Stimulated activated CD4-positive, alpha-beta T cell treated with anti-CD3 and anti-CD28 coated beads, Interleukin-4, amount 100 ng/mL, for 24 hours (primary cell): ENCODE measurements around the gene GNB1.
"Not testable (repeated sequence)": the region's sequence is repeated elsewhere in the genome, so short reads cannot be mapped to it uniquely, and the experiment has no call there.

Experiments
- DNase-seq: peaks from one replicate; pipeline ENCODE4 v3.0.0-alpha.2; 2020

The GNB1 gene

GRCh38 chr1:1758692-1759455 lies 132.0 kb downstream of the GNB1 start:
- DNase-seq, result no peak

GRCh38 chr1:1758059-1758621 lies 132.7 kb downstream of the GNB1 start:
- no peak for DNase-seq

GRCh38 chr1:1757422-1758058 lies 133.3 kb downstream of the GNB1 start:
- DNase-seq, result no peak

GRCh38 chr1:1756661-1757421 lies 134.0 kb downstream of the GNB1 start:
- DNase-seq, result no peak

- no peak for DNase-seq
These were observed 135.0 kb downstream of the GNB1 start for GRCh38 chr1:1755852-1756251.

GRCh38 chr1:1755426-1755825 lies 135.5 kb downstream of the GNB1 start:
- DNase-seq, result no peak

- no peak for DNase-seq
These were observed 136.7 kb downstream of the GNB1 start for GRCh38 chr1:1754051-1754815.

GRCh38 chr1:1753607-1754005 lies 137.3 kb downstream of the GNB1 start:
- DNase-seq, result no peak

GRCh38 chr1:1752636-1753606 lies 138.0 kb downstream of the GNB1 start:
- DNase-seq, result no peak

GRCh38 chr1:1752190-1752589 lies 138.7 kb downstream of the GNB1 start:
- DNase-seq, result no peak

GRCh38 chr1:1749941-1750340 lies 140.9 kb downstream of the GNB1 start:
- not testable (repeated sequence) for DNase-seq

- DNase-seq, result no peak
These were observed 142.1 kb downstream of the GNB1 start for GRCh38 chr1:1748686-1749321.

GRCh38 chr1:1746566-1746909 lies 144.3 kb downstream of the GNB1 start:
- DNase-seq, result not testable (repeated sequence)

- DNase-seq, result peak; percentile 96
These were observed 145.0 kb downstream of the GNB1 start for GRCh38 chr1:1745651-1746565.

- DNase-seq, result not testable (repeated sequence)
These were observed 148.4 kb downstream of the GNB1 start for GRCh38 chr1:1742529-1742928.

- not testable (repeated sequence) for DNase-seq
These were observed 149.9 kb downstream of the GNB1 start for GRCh38 chr1:1741013-1741412.

GRCh38 chr1:1738799-1739337 lies 152.0 kb downstream of the GNB1 start:
- not testable (repeated sequence) for DNase-seq

GRCh38 chr1:1737675-1738590 lies 153.0 kb downstream of the GNB1 start:
- DNase-seq, result not testable (repeated sequence)
